DOHH2 (cell line): ENCODE data around the gene MBP.

Experiments
- CTCF ChIP-seq: fragments of 200-600 bp; sonication (generic); IDR thresholded peaks from one replicate; pipeline ENCODE4 v1.5.1; 2014; ENCODE audit warnings: antibody characterized with exemption, mild to moderate bottlenecking, low read depth, low read length; ENCODE audit not compliant: poor library complexity, severe bottlenecking
- EZH2phosphoT487 ChIP-seq: fragments of 200-600 bp; sonication (generic); IDR thresholded peaks from 2 replicates; pipeline ENCODE4 v1.6.1; 2017; ENCODE audit warnings: borderline replicate concordance, mild to moderate bottlenecking, antibody characterized with exemption, low read length, moderate library complexity, mixed read lengths

- TF ChIP-seq EZH2phosphoT487 = no peak
- TF ChIP-seq CTCF = no peak
Measured at GRCh38 chr18:77121523-77121922, 11.1 kb downstream of the MBP start.
